HG02981 (cell line): Measurements from ENCODE around the gene CREB3.

ENCODE experiments used
- ATAC-seq: cut with Tn5 transposase; IDR thresholded peaks from one replicate; pipeline ENCODE4 v1.9.1; 2021; ENCODE audit warnings: mild to moderate bottlenecking, moderate library complexity; ENCODE audit not compliant: unreplicated experiment

Gene CREB3

GRCh38 chr9:35732185-35732799 lies at the start of gene CREB3, which contains the start of gene TLN1:
Gene CREB3, plus strand, starts transcription at chr9:35732666. Its CDS starts 107 bp downstream, at chr9:35732773.
Gene TLN1, minus strand, starts transcription at chr9:35732195. Its CDS starts 6,501 bp downstream, at chr9:35725694.
- ATAC-seq: peak; percentile 76

- no peak for ATAC-seq
Observed at GRCh38 chr9:35683323-35683722, 49.1 kb upstream of the CREB3 start.

GRCh38 chr9:35684921-35685320 lies 47.5 kb upstream of the CREB3 start:
- ATAC-seq: no peak

GRCh38 chr9:35685506-35685905 lies 47.0 kb upstream of the CREB3 start:
- no peak for ATAC-seq

- ATAC-seq: no peak
Observed at GRCh38 chr9:35686222-35687203, 46.0 kb upstream of the CREB3 start.

GRCh38 chr9:35687306-35687705 lies 45.2 kb upstream of the CREB3 start:
- no peak for ATAC-seq

- ATAC-seq: no peak
Observed at GRCh38 chr9:35687972-35688557, 44.4 kb upstream of the CREB3 start.

GRCh38 chr9:35688558-35689541 lies 43.6 kb upstream of the CREB3 start:
- ATAC-seq: no peak

- ATAC-seq: no peak
Observed at GRCh38 chr9:35689542-35690293, 42.7 kb upstream of the CREB3 start, which contains the start of gene TPM2. Gene TPM2, minus strand, starts transcription at chr9:35689925. Its CDS starts 108 bp downstream, at chr9:35689817.

GRCh38 chr9:35690294-35690613 lies 42.2 kb upstream of the CREB3 start:
- ATAC-seq: no peak

GRCh38 chr9:35690614-35691333 lies 41.7 kb upstream of the CREB3 start:
- no peak for ATAC-seq

- no peak for ATAC-seq
Observed at GRCh38 chr9:35691334-35691650, 41.2 kb upstream of the CREB3 start.

GRCh38 chr9:35691757-35692301 lies 40.6 kb upstream of the CREB3 start:
- no peak for ATAC-seq

- no peak for ATAC-seq
Observed at GRCh38 chr9:35695943-35696401, 36.5 kb upstream of the CREB3 start.

GRCh38 chr9:35696520-35697215 lies 35.8 kb upstream of the CREB3 start:
- peak; percentile 63 for ATAC-seq

- ATAC-seq: no peak
Observed at GRCh38 chr9:35697486-35697885, 35.0 kb upstream of the CREB3 start.

GRCh38 chr9:35698231-35698630 lies 34.2 kb upstream of the CREB3 start:
- ATAC-seq: no peak

GRCh38 chr9:35700031-35700430 lies 32.4 kb upstream of the CREB3 start:
- no peak for ATAC-seq
